ENCODE data around the gene PDAP1. TPM values are rescaled to one million over a fixed set of nuclear protein-coding genes. Genes with fewer than 3 reads are reported as not detected.
"Not testable (repeated sequence)": the region's sequence is repeated elsewhere in the genome, so short reads cannot be mapped to it uniquely, and the experiment has no call there.

Gene PDAP1
- total and polyA plus RNA-seq, 2 experiments from 2014 or later: 52.6 to 93.9 TPM

DNA sequence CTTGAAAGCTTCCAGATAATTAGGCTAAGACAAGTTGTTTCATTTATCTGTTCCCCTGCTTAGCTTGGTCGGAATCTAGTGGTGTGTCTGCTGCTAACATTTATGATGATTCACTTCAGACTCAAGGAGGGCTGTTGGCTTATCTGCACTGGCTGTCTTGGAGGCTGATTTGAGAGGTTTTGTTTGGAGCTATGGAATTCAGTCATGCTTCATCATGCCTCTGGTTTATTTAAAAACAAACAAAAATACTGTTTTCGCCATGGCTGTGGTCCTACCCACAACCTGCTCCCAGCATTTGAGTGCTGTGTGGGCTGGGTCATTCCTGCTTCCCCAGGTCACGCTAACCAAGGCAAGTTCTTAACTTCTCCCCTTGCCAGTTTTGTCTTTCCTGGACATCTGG is 45.6 kb downstream of the PDAP1 start:
- H3K27ac ChIP-seq: no peak overlapping the region
- TF ChIP-seq EZH2phosphoT487 (IDR thresholded peaks at IDR 0.05; ENCODE audit: low read depth, severe bottlenecking, unreplicated experiment) (no peak), EZH2 (IDR thresholded peaks at IDR 0.05; ENCODE audit: borderline replicate concordance) (no peak)
- TF ChIP-seq, protein P1, sequence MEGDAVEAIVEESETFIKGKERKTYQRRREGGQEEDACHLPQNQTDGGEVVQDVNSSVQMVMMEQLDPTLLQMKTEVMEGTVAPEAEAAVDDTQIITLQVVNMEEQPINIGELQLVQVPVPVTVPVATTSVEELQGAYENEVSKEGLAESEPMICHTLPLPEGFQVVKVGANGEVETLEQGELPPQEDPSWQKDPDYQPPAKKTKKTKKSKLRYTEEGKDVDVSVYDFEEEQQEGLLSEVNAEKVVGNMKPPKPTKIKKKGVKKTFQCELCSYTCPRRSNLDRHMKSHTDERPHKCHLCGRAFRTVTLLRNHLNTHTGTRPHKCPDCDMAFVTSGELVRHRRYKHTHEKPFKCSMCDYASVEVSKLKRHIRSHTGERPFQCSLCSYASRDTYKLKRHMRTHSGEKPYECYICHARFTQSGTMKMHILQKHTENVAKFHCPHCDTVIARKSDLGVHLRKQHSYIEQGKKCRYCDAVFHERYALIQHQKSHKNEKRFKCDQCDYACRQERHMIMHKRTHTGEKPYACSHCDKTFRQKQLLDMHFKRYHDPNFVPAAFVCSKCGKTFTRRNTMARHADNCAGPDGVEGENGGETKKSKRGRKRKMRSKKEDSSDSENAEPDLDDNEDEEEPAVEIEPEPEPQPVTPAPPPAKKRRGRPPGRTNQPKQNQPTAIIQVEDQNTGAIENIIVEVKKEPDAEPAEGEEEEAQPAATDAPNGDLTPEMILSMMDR (IDR thresholded peaks at IDR 0.05; ENCODE audit: poor library complexity): no peak
- no peak overlapping the region for H3K4me2 ChIP-seq
- H3K27me3 ChIP-seq: no peaks in the 10 kb centered on the region
- H3K4me1 ChIP-seq (ENCODE audit: insufficient read depth): no peaks in the 10 kb centered on the region
- H3K36me3 ChIP-seq (replicated peaks; ENCODE audit: insufficient read depth, low read depth): no peaks in the 10 kb centered on the region
- H3K79me2 ChIP-seq: no peaks in the 10 kb centered on the region
- WGBS (ENCODE audit: low lambda C conversion rate, missing lambda C conversion rate): 60% methylated on average over 3 of the region's 3 CpGs
- H4K20me1 ChIP-seq (ENCODE audit: insufficient read depth, poor library complexity, severe bottlenecking): no peaks in the 10 kb centered on the region
- no peak overlapping the region for H2AFZ ChIP-seq
- H3K4me3 ChIP-seq: no peak overlapping the region
- H3K9me2 ChIP-seq (replicated peaks; ENCODE audit: insufficient read depth): no peaks in the 10 kb centered on the region
- no peak for DNase-seq (ENCODE audit: low spot score)
- no peaks in the 10 kb centered on the region for H3K9me3 ChIP-seq (ENCODE audit: low read depth)

DNA sequence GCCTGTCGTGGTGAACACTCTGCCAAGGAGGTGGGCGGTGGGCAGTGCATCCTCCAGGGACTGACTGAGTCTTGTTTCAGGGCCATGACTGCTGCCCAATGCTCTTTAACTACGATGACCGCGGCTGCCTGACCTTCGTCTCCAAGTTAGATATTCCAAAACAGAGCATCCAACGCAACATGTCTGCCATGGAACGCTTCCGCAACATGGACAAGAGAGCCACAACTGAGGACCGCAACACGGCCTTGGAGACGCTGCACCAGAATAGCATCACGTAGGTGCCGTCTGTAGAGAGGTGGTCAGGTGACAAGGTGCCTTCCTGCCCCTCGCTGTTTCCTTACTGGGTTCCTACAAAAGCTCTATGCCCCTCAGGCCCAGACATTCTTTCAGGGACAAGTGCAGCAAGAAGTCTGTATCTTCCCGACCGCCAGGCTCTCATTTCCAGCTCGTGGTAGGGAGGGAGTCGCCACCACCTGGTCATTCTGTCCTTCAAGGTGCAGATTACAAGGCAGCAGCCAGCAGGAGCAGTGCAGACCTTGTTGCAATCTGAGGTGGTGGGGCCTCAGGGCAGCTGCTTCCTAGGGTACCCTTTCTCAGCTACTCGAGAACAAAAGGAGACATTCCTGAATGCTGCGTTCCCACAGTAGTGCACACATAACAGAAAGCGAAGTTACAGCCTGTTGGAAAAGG is 48.8 kb downstream of the PDAP1 start:
- no peak for DNase-seq (ENCODE audit: low spot score)
- Histone ChIP-seq H3K9me2 (replicated peaks; ENCODE audit: insufficient read depth) (no peaks in the 10 kb centered on the region), H3K79me2 (no peaks in the 10 kb centered on the region), H3K4me2 (no peak overlapping the region), H3K27ac (no peak overlapping the region), H3K4me3 (no peak overlapping the region), H3K4me1 (ENCODE audit: insufficient read depth) (no peaks in the 10 kb centered on the region), H3K27me3 (no peaks in the 10 kb centered on the region), H2AFZ (no peak overlapping the region), H3K9me3 (ENCODE audit: low read depth) (no peaks in the 10 kb centered on the region), H3K36me3 (replicated peaks; ENCODE audit: insufficient read depth, low read depth) (no peaks in the 10 kb centered on the region), H4K20me1 (ENCODE audit: insufficient read depth, poor library complexity, severe bottlenecking) (no peaks in the 10 kb centered on the region)
- 90% methylated on average over 22 of the region's 22 CpGs for WGBS (ENCODE audit: low lambda C conversion rate, missing lambda C conversion rate)
- no peak for TF ChIP-seq EZH2phosphoT487 (IDR thresholded peaks at IDR 0.05; ENCODE audit: low read depth, severe bottlenecking, unreplicated experiment)
- TF ChIP-seq, protein P1 (IDR thresholded peaks at IDR 0.05; ENCODE audit: poor library complexity): no peak
- TF ChIP-seq EZH2 (IDR thresholded peaks at IDR 0.05; ENCODE audit: borderline replicate concordance): no peak

DNA sequence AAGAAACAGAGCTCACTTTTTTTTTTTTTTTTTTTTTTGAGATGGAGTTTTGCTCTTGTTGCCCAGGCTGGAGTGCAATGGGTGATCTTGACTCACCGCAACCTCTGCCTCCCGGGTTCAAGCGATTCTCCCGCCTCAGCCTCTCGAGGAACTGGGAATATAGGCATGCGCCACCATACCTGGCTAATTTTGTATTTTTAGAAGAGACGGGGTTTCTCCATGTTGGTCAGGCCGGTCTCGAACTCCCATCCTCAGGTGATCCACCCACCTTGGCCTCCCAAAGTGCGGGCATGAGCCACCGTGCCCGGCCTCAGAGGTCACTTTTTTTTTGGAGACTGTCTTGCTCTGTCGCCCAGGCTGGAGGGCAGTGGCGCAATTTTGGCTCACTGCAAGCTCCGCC is 49.9 kb downstream of the PDAP1 start:
- H2AFZ ChIP-seq; H3K4me2 ChIP-seq; H3K4me1 ChIP-seq (ENCODE audit: insufficient read depth); H3K36me3 ChIP-seq (replicated peaks; ENCODE audit: insufficient read depth, low read depth); H3K9me3 ChIP-seq (ENCODE audit: low read depth); H3K9me2 ChIP-seq (replicated peaks; ENCODE audit: insufficient read depth); H3K4me3 ChIP-seq; H4K20me1 ChIP-seq (ENCODE audit: insufficient read depth, poor library complexity, severe bottlenecking); H3K79me2 ChIP-seq; DNase-seq (ENCODE audit: low spot score); H3K27ac ChIP-seq; H3K27me3 ChIP-seq: not testable (repeated sequence)
- 95% methylated on average over 15 of the region's 15 CpGs for WGBS (ENCODE audit: low lambda C conversion rate, missing lambda C conversion rate)

DNA sequence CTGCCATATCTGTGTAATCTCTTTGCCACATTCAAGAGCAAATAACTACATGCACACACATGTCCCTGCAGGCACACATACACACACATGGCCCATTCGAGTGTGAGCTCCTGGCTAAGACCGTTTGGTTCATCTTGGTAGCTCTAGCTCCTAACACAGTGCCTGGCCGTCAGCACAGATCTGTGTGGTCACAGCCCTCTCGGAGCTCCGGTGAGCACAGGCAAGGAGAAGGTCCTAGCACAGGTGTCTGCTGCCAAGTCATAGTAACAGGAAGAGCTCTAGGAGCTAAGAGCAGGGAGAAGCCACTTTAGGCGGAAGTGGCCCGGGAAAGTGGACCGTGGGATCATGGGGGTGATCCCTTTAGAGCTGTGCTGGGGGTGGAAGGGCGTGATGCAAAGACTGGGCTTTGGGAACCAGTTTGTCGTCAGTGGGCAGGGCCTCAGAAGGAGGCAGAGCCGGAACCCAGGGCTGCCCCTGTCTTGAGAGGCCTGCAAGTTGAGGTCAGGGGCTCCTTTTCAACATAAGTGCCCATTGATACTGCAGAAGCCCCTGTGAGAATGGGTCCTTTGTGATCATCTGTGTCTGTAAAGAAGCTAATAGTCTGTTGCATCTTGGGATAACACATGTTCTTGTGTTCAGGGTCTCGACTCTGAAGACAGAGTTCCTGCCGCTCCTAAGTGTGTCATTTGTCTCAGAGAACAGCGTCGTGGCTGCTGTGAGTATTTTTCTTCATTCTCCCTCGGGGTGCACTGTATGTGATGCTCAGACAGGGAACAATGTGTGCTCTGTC is 50.5 kb downstream of the PDAP1 start:
- no peak for TF ChIP-seq EZH2 (IDR thresholded peaks at IDR 0.05; ENCODE audit: borderline replicate concordance)
- no peak for TF ChIP-seq EZH2phosphoT487 (IDR thresholded peaks at IDR 0.05; ENCODE audit: low read depth, severe bottlenecking, unreplicated experiment)
- TF ChIP-seq, protein P1 (IDR thresholded peaks at IDR 0.05; ENCODE audit: poor library complexity): no peak

More for the DNA sequence above, 50.5 kb downstream of the PDAP1 start:
- Histone ChIP-seq H3K9me3 (ENCODE audit: low read depth) (no peaks in the 10 kb centered on the region), H3K4me3 (no peak overlapping the region), H2AFZ (no peak overlapping the region), H3K27ac (no peak overlapping the region), H3K36me3 (replicated peaks; ENCODE audit: insufficient read depth, low read depth) (no peaks in the 10 kb centered on the region), H3K4me2 (no peak overlapping the region), H4K20me1 (ENCODE audit: insufficient read depth, poor library complexity, severe bottlenecking) (no peaks in the 10 kb centered on the region), H3K27me3 (no peaks in the 10 kb centered on the region), H3K4me1 (ENCODE audit: insufficient read depth) (no peaks in the 10 kb centered on the region), H3K9me2 (replicated peaks; ENCODE audit: insufficient read depth) (no peaks in the 10 kb centered on the region), H3K79me2 (no peaks in the 10 kb centered on the region)
- no peak for DNase-seq (ENCODE audit: low spot score)
- 96% methylated on average over 16 of the region's 16 CpGs for WGBS (ENCODE audit: low lambda C conversion rate, missing lambda C conversion rate)

Data from hepatocyte (in vitro differentiated cells).